GM13977 (cell line): ENCODE data around the gene MAPKAP1.

ENCODE experiments used
- DNase-seq: peaks from one replicate; pipeline ENCODE4 v3.0.0; 2012; ENCODE audit warnings: low spot score
- CTCF ChIP-seq: IDR thresholded peaks from 2 replicates; pipeline ENCODE4 v1.5.1; 2012; ENCODE audit warnings: mild to moderate bottlenecking, control low read depth; ENCODE audit not compliant: insufficient read depth; ENCODE audit errors: extremely low read depth, missing control alignments
- in situ Hi-C: fragments of 300-500 bp; cut with MboI; formaldehyde crosslinking; loops from one replicate; pipeline ENCODE4 v1.12.0; 2022; ENCODE audit warnings: low sequenced_read_pairs, low pct_unique_long_range_greater_than_20kb, mixed read lengths, inconsistent platforms; ENCODE audit not compliant: unreplicated experiment

MAPKAP1 gene

GRCh38 chr9:125594223-125594610, 112.8 kb downstream of the MAPKAP1 start:
- in situ Hi-C loops: no loop called here
- no peak for TF ChIP-seq CTCF
- DNase-seq: no peak

DNA sequence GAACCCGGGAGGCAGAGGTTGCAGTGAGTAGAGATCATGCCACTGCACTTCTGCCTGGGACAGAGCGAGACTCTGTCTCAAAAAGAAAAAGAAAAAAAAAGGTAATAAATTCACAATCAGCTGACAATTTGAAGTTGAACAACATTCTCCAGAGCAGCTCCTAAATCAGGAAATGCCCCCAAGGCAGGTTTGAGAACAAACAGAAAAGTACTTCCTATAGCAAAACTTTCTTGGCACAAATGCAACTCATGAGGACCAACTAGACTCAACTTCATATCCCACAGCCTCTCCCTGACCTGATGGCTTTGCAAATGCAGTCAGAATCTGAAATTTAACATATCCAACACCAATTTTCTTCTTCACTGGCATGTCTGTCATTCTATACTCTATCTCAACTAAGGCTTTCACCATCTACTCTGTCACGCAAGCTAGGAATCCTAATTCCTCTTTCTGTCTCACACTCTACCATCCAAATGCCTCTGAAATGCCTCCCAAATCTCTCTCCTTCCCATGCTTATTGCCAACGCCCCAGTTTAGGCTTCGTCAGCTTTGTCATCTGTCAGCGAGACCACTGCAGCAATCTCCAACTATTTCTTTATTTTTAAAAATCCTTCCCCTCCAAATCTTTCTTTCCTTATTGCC, 113.3 kb downstream of the MAPKAP1 start:
- DNase-seq: no peak

DNA sequence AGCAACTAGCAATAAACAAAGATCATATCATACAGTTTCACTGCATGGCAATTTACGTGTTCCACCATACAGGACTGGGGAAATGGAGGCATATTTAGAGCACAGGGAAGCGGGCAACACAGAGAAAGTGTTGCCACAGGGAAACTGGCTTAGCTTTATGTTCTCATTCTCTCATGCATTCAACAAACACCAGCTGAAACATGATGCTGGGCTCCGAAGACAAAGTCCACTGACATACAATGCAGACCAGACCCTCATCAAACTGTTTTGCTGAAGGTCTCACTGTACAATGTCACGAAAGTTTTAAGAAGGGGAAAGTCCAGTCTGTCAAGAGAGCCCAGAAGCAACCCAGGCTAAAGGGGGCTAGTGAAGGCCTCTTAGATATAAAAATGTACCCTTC, 115.1 kb downstream of the MAPKAP1 start:
- TF ChIP-seq CTCF: no peak
- in situ Hi-C loops: no loop called here

More for the DNA sequence above, 113.3 kb downstream of the MAPKAP1 start:
- TF ChIP-seq CTCF: no peak
- in situ Hi-C loops: no loop called here

DNA sequence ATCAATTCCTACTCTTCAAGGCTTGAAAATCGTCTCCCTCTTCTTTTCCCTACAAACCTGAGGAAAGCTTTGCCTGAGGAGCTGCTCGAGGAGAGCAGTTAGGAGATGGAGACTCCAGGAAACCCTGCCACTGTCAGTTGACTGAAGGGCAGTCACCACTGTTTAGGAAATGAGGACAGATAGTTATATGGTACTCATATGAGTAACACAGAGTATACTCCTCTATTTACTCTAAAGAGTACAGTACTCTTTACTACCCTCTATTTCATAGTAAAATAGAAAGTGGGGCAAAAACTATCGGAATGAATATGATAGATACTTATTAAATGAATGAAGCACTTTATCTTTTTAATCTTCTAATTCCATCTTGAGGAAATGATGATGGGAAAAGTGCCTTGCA, 115.8 kb downstream of the MAPKAP1 start:
- in situ Hi-C loops: no loop called here
- DNase-seq: no peak

More for the DNA sequence above, 115.1 kb downstream of the MAPKAP1 start:
- DNase-seq: no peak

DNA sequence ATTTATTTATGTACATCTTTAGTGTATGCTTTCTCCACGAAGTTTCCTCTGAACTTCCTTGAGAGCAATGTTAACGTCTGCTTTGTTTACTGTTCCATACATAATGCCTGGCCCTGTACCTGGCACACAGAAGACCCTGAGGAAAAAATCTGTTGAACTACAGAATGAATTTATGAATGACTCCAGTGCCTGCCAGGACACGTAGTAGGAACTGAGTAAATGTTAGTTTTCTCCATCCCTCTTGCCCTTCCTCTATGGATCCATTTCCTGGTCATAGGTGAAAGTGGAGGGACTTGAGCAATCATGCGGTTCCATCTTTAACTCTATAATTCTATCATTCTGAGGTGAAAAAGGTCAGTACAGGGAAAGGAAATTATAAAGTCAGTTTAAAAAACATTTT, 117.7 kb downstream of the MAPKAP1 start:
- no peak for DNase-seq
- in situ Hi-C loops: no loop called here
- TF ChIP-seq CTCF: no peak

More for the DNA sequence above, 115.8 kb downstream of the MAPKAP1 start:
- no peak for TF ChIP-seq CTCF

DNA sequence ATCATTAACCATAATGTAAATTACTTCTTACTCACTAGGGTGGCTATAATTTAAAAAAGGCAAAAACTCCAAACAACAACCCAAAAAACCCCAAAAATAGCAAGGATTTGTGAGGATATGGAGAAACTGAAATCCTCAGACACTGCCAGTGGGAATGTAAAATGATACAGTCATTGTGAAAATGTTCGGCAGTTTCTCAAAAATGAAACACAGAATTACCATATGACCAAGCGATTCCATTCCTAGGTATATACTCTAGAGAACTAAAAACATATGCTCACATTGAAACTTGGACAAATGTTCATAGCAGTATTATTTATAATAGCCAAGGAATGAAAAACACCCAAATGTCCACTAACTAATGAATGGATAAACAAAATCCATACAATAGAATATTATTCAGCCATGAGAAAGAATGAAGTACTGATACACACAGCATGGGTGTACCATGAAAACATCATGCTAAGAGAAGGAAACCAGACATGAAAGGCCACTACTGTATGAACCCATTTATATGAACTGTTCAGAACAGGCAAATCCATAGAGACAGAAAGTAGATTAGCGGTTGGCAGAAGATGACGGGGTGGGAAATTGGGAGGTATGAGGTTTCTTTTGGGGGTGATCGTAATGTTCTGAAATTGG, 119.1 kb downstream of the MAPKAP1 start:
- in situ Hi-C loops: no loop called here
- DNase-seq: no peak
- no peak for TF ChIP-seq CTCF
